Vagina (tissue), 2 donors: ENCODE results near the gene PDZD4.

Experiments used
- POLR2A ChIP-seq, 2 donors: fragments of 450-650 bp; IDR thresholded peaks; one replicate each; pipeline ENCODE4 v1.6.1; 2017; ENCODE audit warnings: antibody characterized with exemption in 2 of 2, mild to moderate bottlenecking in 2 of 2, moderate library complexity in 2 of 2
- POLR2AphosphoS5 ChIP-seq, 2 donors: sonication (generic); formaldehyde crosslinking; IDR thresholded peaks; one replicate each; pipeline ENCODE4 v1.9.0; 2017; ENCODE audit warnings: antibody characterized with exemption in 2 of 2, mild to moderate bottlenecking in 2 of 2, low read depth in 1 of 2; ENCODE audit not compliant: insufficient read depth in 1 of 2
- TF ChIP-seq, protein P1 (sequence below), 3 experiments: fragments of 450-650 bp in 2 of 3; fragments of 200-600 bp in 1 of 3; sonication (generic) in 1 of 3; IDR thresholded peaks; one replicate each; pipeline ENCODE4 v1.5.1; 2017 to 2019; ENCODE audit warnings: antibody characterized with exemption in 3 of 3, mild to moderate bottlenecking in 2 of 3, moderate library complexity in 2 of 3

DNA sequence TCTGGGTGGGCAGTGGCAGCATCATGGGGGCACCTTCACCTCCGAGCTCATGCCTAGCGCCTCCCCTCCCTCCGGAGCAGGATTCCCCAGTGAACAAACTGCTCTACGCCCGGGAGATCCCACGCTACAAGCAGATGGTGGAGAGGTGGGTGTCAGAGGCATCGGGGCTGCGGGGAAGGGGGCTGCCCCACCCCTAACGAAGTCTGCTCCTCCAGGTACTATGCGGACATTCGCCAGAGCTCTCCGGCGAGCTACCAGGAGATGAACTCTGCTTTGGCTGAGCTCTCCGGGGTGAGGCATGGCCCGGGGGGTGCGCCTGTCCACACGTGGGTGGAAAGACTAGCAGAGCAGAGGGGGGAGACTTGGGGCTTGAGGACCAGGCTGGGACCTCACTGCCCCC lies 52.2 kb downstream of the PDZD4 start:
- TF ChIP-seq, protein P1, sequence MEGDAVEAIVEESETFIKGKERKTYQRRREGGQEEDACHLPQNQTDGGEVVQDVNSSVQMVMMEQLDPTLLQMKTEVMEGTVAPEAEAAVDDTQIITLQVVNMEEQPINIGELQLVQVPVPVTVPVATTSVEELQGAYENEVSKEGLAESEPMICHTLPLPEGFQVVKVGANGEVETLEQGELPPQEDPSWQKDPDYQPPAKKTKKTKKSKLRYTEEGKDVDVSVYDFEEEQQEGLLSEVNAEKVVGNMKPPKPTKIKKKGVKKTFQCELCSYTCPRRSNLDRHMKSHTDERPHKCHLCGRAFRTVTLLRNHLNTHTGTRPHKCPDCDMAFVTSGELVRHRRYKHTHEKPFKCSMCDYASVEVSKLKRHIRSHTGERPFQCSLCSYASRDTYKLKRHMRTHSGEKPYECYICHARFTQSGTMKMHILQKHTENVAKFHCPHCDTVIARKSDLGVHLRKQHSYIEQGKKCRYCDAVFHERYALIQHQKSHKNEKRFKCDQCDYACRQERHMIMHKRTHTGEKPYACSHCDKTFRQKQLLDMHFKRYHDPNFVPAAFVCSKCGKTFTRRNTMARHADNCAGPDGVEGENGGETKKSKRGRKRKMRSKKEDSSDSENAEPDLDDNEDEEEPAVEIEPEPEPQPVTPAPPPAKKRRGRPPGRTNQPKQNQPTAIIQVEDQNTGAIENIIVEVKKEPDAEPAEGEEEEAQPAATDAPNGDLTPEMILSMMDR (IDR thresholded peaks at IDR 0.05), result no peak
- TF ChIP-seq POLR2AphosphoS5 (IDR thresholded peaks at IDR 0.05; ENCODE audit: insufficient read depth in 1 of 2, low read depth in 1 of 2) (no peak), POLR2A (IDR thresholded peaks at IDR 0.05) (no peak)
